IMR-90 (cell line): Measurements from ENCODE around the gene SIPA1L3. TPM values are rescaled to one million over a fixed set of nuclear protein-coding genes. Genes with fewer than 3 reads are reported as not detected.

Source experiments
- ATAC-seq: fragments of 200-7000 bp; cut with Tn5 transposase; 2 replicates; pipeline ENCODE4 v1.9.1; 2020; ENCODE audit warnings: low read depth, mild to moderate bottlenecking, moderate library complexity
- BruUV-seq: library from RNA; stranded (reverse); fragments of 400-500 nt; replicated peaks from 2 replicates; lab custom pipeline; 2021; lab: Mats Ljungman, UMichigan
- CTCF ChIA-PET: fragments of 300-600 bp; formaldehyde crosslinking; extraction: SDS; loops from one replicate; lab custom pipeline; 2021; ENCODE audit warnings: antibody characterized with exemption; lab: Yijun Ruan, JAX
- POLR2A ChIA-PET: fragments of 300-600 bp; sonication (Branson Sonifier 250); formaldehyde crosslinking; loops from one replicate; lab custom pipeline; 2022; ENCODE audit warnings: antibody characterized with exemption; ENCODE audit not compliant: unreplicated experiment; lab: Charles Lee
- DNase-seq: peaks from one replicate; pipeline ENCODE4 v3.0.0; 2013
- H2AFZ ChIP-seq: replicated peaks from 2 replicates; pipeline ENCODE3; 2013; ENCODE audit warnings: low read length, mild to moderate bottlenecking; ENCODE audit not compliant: poor library complexity
- H2AK5ac ChIP-seq: 2 replicates; pipeline ENCODE4 v1.6.1; 2013; ENCODE audit warnings: low read depth, low read length, inconsistent platforms
- H2AK9ac ChIP-seq: replicated peaks from 2 replicates; pipeline ENCODE3; 2013; ENCODE audit warnings: mild to moderate bottlenecking, low read depth, low read length, moderate library complexity; ENCODE audit not compliant: poor library complexity
- H2BK120ac ChIP-seq: 2 replicates; pipeline ENCODE4 v1.6.1; 2013; ENCODE audit warnings: low read depth, low read length, inconsistent platforms
- H2BK15ac ChIP-seq: 3 replicates; pipeline ENCODE4 v1.6.1; 2013; ENCODE audit warnings: low read depth, low read length, inconsistent platforms
- H2BK20ac ChIP-seq: 2 replicates; pipeline ENCODE4 v1.6.1; 2013; ENCODE audit warnings: low read depth, mild to moderate bottlenecking, inconsistent platforms, low read length, moderate library complexity
- H2BK5ac ChIP-seq: 2 replicates; pipeline ENCODE4 v1.6.1; 2013; ENCODE audit warnings: mild to moderate bottlenecking, low read depth, low read length, inconsistent platforms; ENCODE audit not compliant: poor library complexity, severe bottlenecking
- H3K14ac ChIP-seq: replicated peaks from 2 replicates; pipeline ENCODE4 v1.6.1; 2013; ENCODE audit warnings: low read depth, low read length, inconsistent platforms
- H3K18ac ChIP-seq: 2 replicates; pipeline ENCODE4 v1.6.1; 2013; ENCODE audit warnings: low read depth, low read length, control low read depth
- H3K23ac ChIP-seq: 2 replicates; pipeline ENCODE4 v1.6.1; 2013; ENCODE audit warnings: low read depth, low read length, inconsistent platforms
- H3K27ac ChIP-seq: 2 replicates; pipeline ENCODE4 v1.5.1; 2013; ENCODE audit warnings: mild to moderate bottlenecking, control low read depth, low read length; ENCODE audit not compliant: insufficient read depth
- H3K27me3 ChIP-seq: 2 replicates; pipeline ENCODE4 v1.6.1; 2013; ENCODE audit warnings: low read length; ENCODE audit not compliant: control insufficient read depth, insufficient read depth
- H3K36me3 ChIP-seq: 2 replicates; pipeline ENCODE4 v1.6.1; 2013; ENCODE audit warnings: low read length, mixed read lengths; ENCODE audit not compliant: control insufficient read depth, insufficient read depth
- H3K4ac ChIP-seq: 2 replicates; pipeline ENCODE4 v1.6.1; 2013; ENCODE audit warnings: low read depth, low read length, inconsistent platforms
- H3K4me1 ChIP-seq: 2 replicates; pipeline ENCODE4 v1.6.1; 2013; ENCODE audit warnings: low read length, mixed read lengths; ENCODE audit not compliant: control insufficient read depth, insufficient read depth
- H3K4me2 ChIP-seq: 2 replicates; pipeline ENCODE4 v1.6.1; 2013; ENCODE audit warnings: low read depth, mild to moderate bottlenecking, control low read depth, low read length, moderate library complexity
- H3K4me3 ChIP-seq: 2 replicates; pipeline ENCODE4 v1.5.1; 2013; ENCODE audit warnings: low read depth, mild to moderate bottlenecking, control low read depth, low read length, moderate library complexity; ENCODE audit not compliant: insufficient read depth
- H3K56ac ChIP-seq: 2 replicates; pipeline ENCODE4 v1.6.1; 2013; ENCODE audit warnings: low read length, inconsistent platforms; ENCODE audit not compliant: insufficient read depth; ENCODE audit errors: extremely low read depth
- H3K79me1 ChIP-seq, 2 experiments: 2 replicates each; pipeline ENCODE4 v1.6.1; 2013; ENCODE audit warnings: low read length in 2 of 2, inconsistent platforms in 1 of 2, low read depth in 1 of 2
- H3K9ac ChIP-seq: 2 replicates; pipeline ENCODE4 v1.6.1; 2013; ENCODE audit warnings: low read depth, low read length, control low read depth
- H3K9me1 ChIP-seq: 2 replicates; pipeline ENCODE4 v1.6.1; 2013; ENCODE audit warnings: low read length, inconsistent platforms; ENCODE audit not compliant: insufficient read depth
- H3K9me3 ChIP-seq: 2 replicates; pipeline ENCODE4 v1.6.1; 2013; ENCODE audit warnings: low read length; ENCODE audit not compliant: control insufficient read depth, insufficient read depth
- H4K20me1 ChIP-seq: 2 replicates; pipeline ENCODE4 v1.6.1; 2013; ENCODE audit warnings: low read length, inconsistent platforms; ENCODE audit not compliant: insufficient read depth
- H4K5ac ChIP-seq: 2 replicates; pipeline ENCODE4 v1.6.1; 2013; ENCODE audit warnings: mild to moderate bottlenecking, low read depth, low read length, control low read depth
- H4K8ac ChIP-seq, 2 experiments: 2 replicates each; pipeline ENCODE4 v1.6.1; 2013; ENCODE audit warnings: low read depth in 2 of 2, low read length in 2 of 2, control low read depth in 1 of 2, inconsistent platforms in 1 of 2
- H4K91ac ChIP-seq: 2 replicates; pipeline ENCODE4 v1.6.1; 2013; ENCODE audit warnings: low read depth, low read length, inconsistent platforms; ENCODE audit not compliant: insufficient read depth
- BHLHE40 ChIP-seq: fragments of 150-350 bp; IDR thresholded peaks from 2 replicates; pipeline ENCODE4 v1.6.1; 2016; ENCODE audit warnings: mild to moderate bottlenecking, low read depth, low read length
- CEBPB ChIP-seq: IDR thresholded peaks from 2 replicates; pipeline ENCODE4 v1.6.1; 2012; ENCODE audit warnings: low read depth, low read length, improper control_type of control experiment
- CHD1 ChIP-seq: IDR thresholded peaks from 2 replicates; pipeline ENCODE4 v1.6.1; 2012; ENCODE audit warnings: low read depth, low read length, improper control_type of control experiment
- CTCF ChIP-seq: conservative IDR thresholded peaks from 2 replicates; pipeline ENCODE4 v1.5.1; 2012; ENCODE audit warnings: mild to moderate bottlenecking, low read depth, low read length, improper control_type of control experiment
- ELK1 ChIP-seq: fragments of 150-350 bp; IDR thresholded peaks from 2 replicates; pipeline ENCODE4 v1.6.1; 2016; ENCODE audit warnings: low read depth, mild to moderate bottlenecking, low read length, moderate library complexity, borderline replicate concordance
- FOS ChIP-seq: fragments of 150-350 bp; IDR thresholded peaks from 2 replicates; pipeline ENCODE4 v1.6.1; 2016; ENCODE audit warnings: low read depth, low read length
- MAFK ChIP-seq: IDR thresholded peaks from 2 replicates; pipeline ENCODE4 v1.6.1; 2012; ENCODE audit warnings: low read depth, low read length, improper control_type of control experiment
- MAZ ChIP-seq: IDR thresholded peaks from 2 replicates; pipeline ENCODE4 v1.6.1; 2012; ENCODE audit warnings: low read depth, mild to moderate bottlenecking, low read length, improper control_type of control experiment, moderate library complexity, borderline replicate concordance
- MXI1 ChIP-seq: IDR thresholded peaks from 2 replicates; pipeline ENCODE4 v1.6.1; 2012; ENCODE audit warnings: low read depth, mild to moderate bottlenecking, low read length, moderate library complexity, borderline replicate concordance
- NFE2L2 ChIP-seq: fragments of 150-350 bp; IDR thresholded peaks from 2 replicates; pipeline ENCODE4 v1.6.1; 2016; ENCODE audit warnings: low read depth, mild to moderate bottlenecking, low read length
- POLR2A ChIP-seq: IDR thresholded peaks from 2 replicates; pipeline ENCODE4 v1.6.1; 2012; ENCODE audit warnings: mild to moderate bottlenecking, low read depth, low read length
- RCOR1 ChIP-seq: IDR thresholded peaks from 2 replicates; pipeline ENCODE4 v1.6.1; 2012; ENCODE audit warnings: mild to moderate bottlenecking, low read length, improper control_type of control experiment; ENCODE audit not compliant: insufficient replicate concordance
- WGBS, 2 experiments: methylation state at CpG; one replicate each; pipeline versions ENCODE4 v1.1.5 to v1.1.7; 2013; ENCODE audit warnings: missing lambda C conversion rate in 2 of 2; ENCODE audit not compliant: insufficient read length in 1 of 2; ENCODE audit errors: extremely low coverage in 2 of 2; 5-methylcytosine and 5-hydroxymethylcytosine counted together
- dilution Hi-C: fragments of 300-500 bp; cut with HindIII; formaldehyde crosslinking; loops from one replicate; pipeline ENCODE4 v1.14.3; 2018; ENCODE audit warnings: low sequenced_read_pairs; ENCODE audit not compliant: unreplicated experiment
- in situ Hi-C: fragments of 300-500 bp; cut with MboI; formaldehyde crosslinking; loops from 3 replicates; pipeline ENCODE4 v1.14.3; 2019; ENCODE audit warnings: low sequenced_read_pairs, inconsistent platforms, mixed read lengths
- intact Hi-C: fragments of 100-400 bp; cut with micrococcal nuclease; formaldehyde crosslinking; loops from 2 replicates; pipeline ENCODE4 v1.10.0; 2022
- polyA plus RNA-seq, 3 experiments: library from polyadenylated mRNA; depleted of rRNA; stranded (reverse); fragments of >200 nt; gene quantifications; 2 replicates each; pipeline ENCODE4 v1.2.3, GENCODE V29; 2012; ENCODE audit warnings: low replicate concordance in 1 of 3
- total RNA-seq: library from RNA; depleted of rRNA; stranded (reverse); fragments of >200 nt; gene quantifications from 2 replicates; pipeline ENCODE4 v1.2.3, GENCODE V29; 2012

The SIPA1L3 gene
- total and polyA plus RNA-seq, 2 of the 4 experiments (the other 2 are of a cell fraction): 4.1 to 9.4 TPM

GRCh38 chr19:38204728-38205127 lies 297.7 kb downstream of the SIPA1L3 start:
- Histone ChIP-seq H2AK9ac (no peak overlapping the region), H3K18ac (no peak overlapping the region), H2BK5ac (no peak overlapping the region), H2AK5ac (no peak overlapping the region), H3K4ac (no peak overlapping the region), H3K23ac (no peak overlapping the region), H3K4me1 (peaks cover 2% of the 10 kb centered on the region), H4K20me1 (peaks cover 4% of the 10 kb centered on the region; the same call in 1 of the 2 replicates), H3K27ac (no peak overlapping the region), H3K36me3 (peaks cover 17% of the 10 kb centered on the region), H3K4me3 (no peak overlapping the region), H4K5ac (no peak overlapping the region), H2BK20ac (no peak overlapping the region), H3K14ac (no peak overlapping the region), H2BK120ac (no peak overlapping the region), H2BK15ac (no peak overlapping the region), H2AFZ (no peak overlapping the region), H3K9me3 (no peaks in the 10 kb centered on the region), H3K4me2 (no peak overlapping the region), H3K9ac (no peak overlapping the region), H3K9me1 (no peaks in the 10 kb centered on the region), H3K79me1 (no peaks in the 10 kb centered on the region), H4K8ac (no peak overlapping the region), H3K56ac (no peak overlapping the region), H4K91ac (no peak overlapping the region), H3K27me3 (no peaks in the 10 kb centered on the region)
- no peak for TF ChIP-seq ELK1
- TF ChIP-seq CEBPB: no peak
- TF ChIP-seq RCOR1: no peak
- TF ChIP-seq CTCF: no peak
- TF ChIP-seq MAZ: no peak
- TF ChIP-seq BHLHE40: no peak
- no peak for TF ChIP-seq FOS
- no peak for TF ChIP-seq MXI1
- TF ChIP-seq NFE2L2: no peak
- no peak for TF ChIP-seq CHD1
- no peak for TF ChIP-seq POLR2A
- no peak for TF ChIP-seq MAFK
- ChIA-PET POLR2A (no interaction called here), CTCF (no interaction called here)
- WGBS, 2 experiments: 100% methylated on average over 1 of the region's 8 CpGs; no CpG with 5 or more reads in 1 of the 2 experiments
- intact Hi-C loops (no loop called here), in situ Hi-C loops (no loop called here), dilution Hi-C loops (no loop called here)
- ATAC-seq: no peak
- BruUV-seq: no TSS peak
- no peak for DNase-seq
